SK-N-MC (cell line): ENCODE results near the gene LRP1B.

ENCODE experiments used
- EZH2 ChIP-seq: fragments of 200-600 bp; sonication (generic); IDR thresholded peaks from one replicate; pipeline ENCODE4 v1.6.1; 2017; ENCODE audit warnings: antibody characterized with exemption
- POLR2AphosphoS5 ChIP-seq: IDR thresholded peaks from 2 replicates; pipeline ENCODE4 v1.6.1; 2012; ENCODE audit warnings: mild to moderate bottlenecking, low read depth, low read length, borderline replicate concordance

DNA sequence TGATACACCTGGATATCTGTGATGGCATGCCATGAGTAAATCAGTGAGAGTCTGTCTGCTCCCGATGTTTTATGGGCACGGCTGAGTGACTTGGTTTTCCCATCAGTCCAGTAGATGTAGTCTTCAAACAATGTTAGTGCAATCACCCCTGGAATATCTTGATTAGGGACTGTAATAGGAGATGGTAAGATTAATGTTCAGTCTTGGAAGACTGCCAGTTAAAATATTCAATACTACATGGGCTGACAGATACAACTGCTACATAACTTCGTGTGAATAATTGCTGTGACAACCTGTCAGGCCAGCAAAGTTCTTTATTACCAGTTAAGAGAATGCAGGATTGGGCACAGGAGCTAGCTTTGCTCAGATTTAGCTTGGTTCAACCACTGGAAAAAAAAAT lies 1673.3 kb downstream of the LRP1B start:
- TF ChIP-seq EZH2 = no peak
- TF ChIP-seq POLR2AphosphoS5 = no peak
